IPS DF 4.7 (cell line): ENCODE data around the gene CEACAM6.
A peak's percentile ranks its signal among the peaks of the same experiment; 100 is the strongest.
"Not testable (repeated sequence)": the region's sequence is repeated elsewhere in the genome, so short reads cannot be mapped to it uniquely, and the experiment has no call there.

Experiments used
- DNase-seq: peaks from one replicate; pipeline ENCODE4 v3.0.0-alpha.2; 2013; ENCODE audit warnings: low spot score; ENCODE audit errors: extremely low read depth

CEACAM6 gene

DNA sequence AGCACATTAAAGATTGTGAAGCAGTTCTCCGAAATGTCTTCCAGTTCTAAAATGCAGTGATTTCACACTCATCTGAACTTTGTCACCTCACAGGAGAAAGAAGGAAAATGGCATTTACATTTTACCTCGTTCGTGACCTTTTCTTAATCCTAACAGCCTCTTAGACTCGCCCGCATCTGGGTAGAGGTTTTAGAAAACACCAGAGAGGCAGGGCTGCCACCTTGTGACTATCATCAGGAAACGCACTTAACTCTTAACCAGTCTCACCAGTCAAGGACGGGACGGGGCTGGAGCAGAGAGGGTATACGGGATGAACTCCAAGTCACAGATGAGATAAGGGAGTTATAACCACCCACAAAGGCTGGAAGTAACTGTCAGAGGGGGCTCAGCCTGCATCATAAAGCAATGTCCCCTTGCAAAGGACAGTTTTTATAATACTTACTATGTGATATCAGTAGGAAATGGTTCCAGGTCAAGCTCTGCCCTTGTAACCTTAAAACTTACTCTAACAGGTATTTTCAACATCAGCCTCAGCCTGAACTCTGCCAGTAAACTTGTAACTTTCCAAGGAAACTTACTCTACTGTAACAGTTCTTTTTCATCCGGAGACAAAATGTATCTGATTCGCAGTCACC, 8.6 kb upstream of the CEACAM6 start:
- no peak for DNase-seq

DNA sequence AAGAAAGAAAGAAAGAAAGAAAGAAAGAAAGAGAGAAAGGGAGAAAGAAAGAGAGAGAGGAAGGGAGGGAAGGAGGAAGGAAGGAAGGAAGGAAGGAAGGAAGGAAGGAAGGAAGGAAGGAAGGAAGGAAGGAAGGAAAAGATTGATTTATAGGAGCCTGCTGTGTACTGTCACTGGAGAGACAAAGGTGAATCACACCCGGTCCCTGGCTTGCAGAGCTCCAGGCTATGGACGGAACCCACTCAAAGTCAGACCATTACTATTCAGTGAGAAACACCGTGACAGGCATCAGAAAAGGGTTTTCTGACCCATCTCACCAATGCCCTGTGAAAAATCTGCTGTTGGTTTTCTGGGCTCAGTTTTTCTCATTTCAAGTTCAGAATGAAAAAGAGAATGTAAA, 7.3 kb upstream of the CEACAM6 start:
- no peak for DNase-seq

- DNase-seq: not testable (repeated sequence)
Observed at GRCh38 chr19:41750248-41751134, 4.8 kb upstream of the CEACAM6 start.

DNA sequence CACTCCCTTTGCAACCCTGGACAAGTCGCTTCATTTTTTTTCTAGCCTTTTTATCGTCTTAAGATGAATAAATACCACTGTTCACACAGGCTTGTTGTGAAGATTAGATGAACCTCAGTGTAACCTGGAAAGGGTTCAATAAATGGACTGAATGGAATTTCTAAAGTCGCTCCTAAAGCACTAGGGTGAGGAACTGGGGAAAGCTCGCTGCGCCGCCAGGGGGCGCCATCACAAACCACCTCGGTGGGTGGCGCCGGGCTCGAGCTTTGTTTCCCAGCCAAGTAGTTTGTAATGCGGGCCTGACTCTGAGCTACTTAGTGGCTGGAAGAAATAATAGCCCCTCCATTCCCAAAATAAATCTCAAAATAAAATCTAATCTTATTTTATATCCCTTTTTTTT, 2.2 kb upstream of the CEACAM6 start:
- no peak for DNase-seq

- DNase-seq: no peak
Observed at GRCh38 chr19:41753936-41754529, 1.3 kb upstream of the CEACAM6 start.

DNA sequence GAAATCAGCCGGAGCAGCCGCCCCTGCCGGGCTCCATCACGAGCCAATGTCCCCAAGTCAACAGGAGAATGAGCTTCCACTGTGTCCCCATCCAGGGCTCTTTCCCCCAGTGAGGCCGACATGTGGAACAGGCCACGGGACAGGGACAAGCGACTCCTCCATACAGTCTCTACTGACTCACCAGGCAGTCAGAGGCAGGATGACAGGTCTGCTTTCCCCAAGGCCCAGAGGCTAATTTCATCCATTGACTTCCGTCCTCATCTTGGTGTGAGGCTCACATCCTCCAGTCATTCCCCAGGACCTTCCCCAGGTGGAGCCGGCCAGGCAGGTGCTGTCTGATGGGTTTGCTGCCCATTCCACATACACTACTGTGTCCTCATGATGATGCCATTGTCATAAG, 3.5 kb downstream of the CEACAM6 start:
- DNase-seq: no peak

- no peak for DNase-seq
Observed at GRCh38 chr19:41767115-41767514, 11.8 kb downstream of the CEACAM6 start.

DNA sequence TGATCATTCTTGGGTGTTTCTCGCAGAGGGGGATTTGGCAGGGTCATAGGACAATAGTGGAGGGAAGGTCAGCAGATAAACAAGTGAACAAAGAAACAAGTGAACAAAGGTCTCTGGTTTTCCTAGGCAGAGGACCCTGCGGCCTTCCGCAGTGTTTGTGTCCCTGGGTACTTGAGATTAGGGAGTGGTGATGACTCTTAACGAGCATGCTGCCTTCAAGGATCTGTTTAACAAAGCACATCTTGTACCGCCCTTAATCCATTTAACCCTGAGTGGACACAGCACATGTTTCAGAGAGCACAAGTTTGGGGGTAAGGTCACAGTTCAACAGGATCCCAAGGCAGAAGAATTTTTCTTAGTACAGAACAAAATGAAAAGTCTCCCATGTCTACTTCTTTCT, 12.8 kb downstream of the CEACAM6 start:
- DNase-seq: not testable (repeated sequence)

- DNase-seq: no peak
Observed at GRCh38 chr19:41769608-41770007, 14.3 kb downstream of the CEACAM6 start.

- no peak for DNase-seq
Observed at GRCh38 chr19:41771410-41771809, 16.1 kb downstream of the CEACAM6 start.

GRCh38 chr19:41774515-41774980, 19.2 kb downstream of the CEACAM6 start:
- no peak for DNase-seq

- DNase-seq: no peak
Observed at GRCh38 chr19:41776700-41777099, 21.4 kb downstream of the CEACAM6 start.

GRCh38 chr19:41783612-41784011, 28.3 kb downstream of the CEACAM6 start:
- no peak for DNase-seq

DNA sequence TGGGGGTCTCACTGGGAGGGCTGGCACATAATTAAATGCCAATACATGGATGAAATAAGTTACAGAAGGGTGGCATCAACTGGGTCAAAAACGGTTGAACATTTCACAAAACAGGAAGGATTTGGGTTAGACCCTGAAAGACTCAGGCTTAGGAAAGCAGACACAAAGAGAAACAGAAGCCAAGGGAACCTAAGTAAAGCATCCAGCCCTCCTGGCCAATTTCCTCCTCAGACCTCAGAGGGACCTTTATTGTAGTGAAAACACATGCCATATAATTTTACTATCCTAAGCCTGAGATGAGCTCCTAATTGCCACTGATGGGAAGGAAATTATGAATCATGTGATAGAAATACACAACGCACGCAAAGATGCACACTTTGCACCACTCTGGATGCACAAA, 29.0 kb downstream of the CEACAM6 start:
- no peak for DNase-seq

DNA sequence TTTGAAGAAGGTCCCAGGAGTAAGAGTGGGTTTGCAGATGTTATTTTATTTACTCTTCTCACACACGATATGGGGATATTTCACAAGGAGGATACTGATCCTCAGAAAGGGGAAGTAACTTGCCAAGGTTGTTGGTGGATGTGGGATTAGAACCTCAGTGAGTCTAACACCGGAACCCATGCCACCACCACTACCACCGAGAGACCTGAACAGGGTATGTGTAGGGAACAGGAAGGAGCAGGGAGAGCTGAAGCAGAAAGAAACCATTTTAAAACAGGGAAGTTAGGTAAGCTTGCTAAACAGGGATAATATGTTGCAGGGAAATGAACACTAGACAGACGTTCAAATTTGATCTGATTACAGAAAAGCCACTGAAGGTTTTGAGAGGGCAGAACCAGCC, 29.4 kb downstream of the CEACAM6 start:
- no peak for DNase-seq

- DNase-seq: peak; percentile 85
Observed at GRCh38 chr19:41785653-41786052, 30.3 kb downstream of the CEACAM6 start.

DNA sequence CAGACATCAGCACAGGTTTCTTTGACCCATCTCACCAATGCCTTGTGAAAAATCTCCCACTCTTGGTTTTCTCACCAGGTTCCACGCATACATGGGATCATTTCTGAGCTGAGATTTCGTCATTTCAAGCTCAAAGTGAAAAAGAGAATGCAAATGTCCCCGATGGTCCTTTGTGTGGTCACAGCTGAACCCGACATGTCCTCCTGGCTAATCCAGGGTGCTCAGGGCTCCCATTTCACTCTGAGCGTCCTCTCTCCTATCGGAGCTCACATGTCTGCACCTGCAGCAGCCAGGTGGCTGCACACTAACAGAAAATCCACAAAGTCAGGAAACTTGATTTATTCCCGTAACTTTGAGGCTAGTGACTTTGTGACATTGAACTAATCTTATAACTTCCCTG, 31.7 kb downstream of the CEACAM6 start:
- DNase-seq: no peak

DNA sequence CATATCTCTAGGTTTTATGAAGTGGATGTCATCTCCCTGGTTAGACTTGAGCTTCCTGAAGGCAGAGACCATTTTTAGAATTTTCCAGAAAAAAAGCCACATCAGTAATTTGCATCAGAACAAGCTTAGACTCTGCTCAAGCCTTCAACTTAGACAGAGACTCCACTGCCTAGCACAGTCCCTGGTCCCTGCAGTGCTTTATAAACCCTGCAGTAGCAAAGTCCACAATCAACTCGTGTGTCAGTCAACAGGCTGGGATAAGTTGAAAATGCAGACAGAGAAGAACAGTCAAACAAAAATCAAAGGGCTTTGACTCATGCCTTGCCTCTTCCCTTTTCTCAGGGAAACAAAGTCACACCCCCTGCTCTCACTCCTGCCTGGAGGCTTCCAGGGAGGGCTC, 33.2 kb downstream of the CEACAM6 start:
- DNase-seq: not testable (repeated sequence)

DNA sequence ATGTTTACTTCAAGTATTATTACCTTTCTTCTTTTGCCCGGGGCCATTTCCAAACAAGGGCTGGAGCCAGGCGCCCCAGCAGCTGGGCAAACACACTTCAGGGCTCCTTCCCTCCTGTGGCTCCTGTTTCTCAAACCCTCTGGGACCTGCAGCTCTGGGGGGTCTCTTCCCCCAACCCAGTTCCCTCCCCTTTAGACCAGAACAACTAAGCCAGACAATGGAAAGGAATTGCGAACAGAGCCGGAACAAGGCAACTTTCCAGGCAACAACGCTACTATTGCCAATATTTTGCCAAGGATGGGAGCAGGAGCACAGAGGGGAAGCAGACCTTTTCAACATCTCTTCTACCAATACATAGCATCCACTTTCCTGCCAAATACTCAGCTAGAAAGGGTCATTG, 33.7 kb downstream of the CEACAM6 start:
- not testable (repeated sequence) for DNase-seq

DNA sequence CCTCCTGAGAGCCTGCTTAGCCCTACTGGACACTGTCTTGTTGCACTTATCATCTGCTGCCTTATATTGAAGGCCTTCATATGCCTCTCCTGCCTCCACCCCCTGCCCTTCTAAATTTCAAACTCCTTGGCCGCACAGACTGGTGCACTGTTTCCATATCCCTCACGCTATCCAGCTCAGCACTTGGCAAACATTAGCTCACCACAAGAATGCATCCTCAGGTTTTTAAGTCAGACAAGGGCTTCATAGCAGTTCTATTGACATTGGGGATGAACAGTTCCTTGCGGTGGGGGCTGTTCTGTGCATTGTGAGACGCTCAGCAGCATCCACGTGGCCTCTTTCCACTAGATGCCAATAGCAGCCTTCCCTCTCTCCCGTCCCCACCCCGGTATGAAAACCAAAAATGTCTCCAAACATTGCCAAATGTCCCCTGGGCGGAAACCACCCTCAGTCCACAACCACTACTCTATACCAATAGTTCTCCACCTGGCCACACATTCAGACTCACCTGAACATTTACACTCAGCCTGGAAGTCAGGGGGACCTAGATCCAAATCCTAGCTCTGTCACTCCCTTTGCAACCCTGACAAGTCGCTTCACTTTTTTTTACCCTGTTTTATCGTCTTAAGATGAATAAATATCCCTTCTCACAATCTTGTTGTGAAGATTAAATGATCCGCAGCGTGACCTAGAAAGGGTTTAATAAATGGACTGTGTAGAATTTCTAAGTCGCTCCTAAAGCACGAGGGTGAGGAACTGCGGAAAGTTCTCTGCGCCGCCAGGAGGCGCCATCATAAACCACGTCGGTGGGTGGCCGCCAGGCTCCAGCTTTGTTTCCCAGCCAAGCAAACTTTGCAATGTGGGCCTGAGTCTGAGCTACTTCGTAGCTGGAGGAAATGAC, 37.4 kb downstream of the CEACAM6 start:
- peak; percentile 49 for DNase-seq

DNA sequence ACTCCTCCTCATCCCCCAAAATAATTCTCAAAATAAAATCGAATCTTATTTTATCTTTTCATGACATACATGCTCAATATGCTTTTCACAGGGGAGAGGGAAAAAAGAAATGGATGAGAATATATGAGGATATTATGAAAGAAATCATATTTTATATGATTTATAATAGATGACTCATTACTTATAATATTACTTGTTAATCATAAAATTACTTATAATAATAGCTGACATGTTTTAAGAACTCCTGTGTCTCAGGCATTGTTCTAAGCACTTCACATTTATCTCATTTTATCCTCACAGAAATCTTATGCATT, 38.0 kb downstream of the CEACAM6 start:
- DNase-seq: no peak
